ENCODE results near the gene KREMEN1. TPM values are rescaled to one million over a fixed set of nuclear protein-coding genes. Genes with fewer than 3 reads are reported as not detected.
A peak's percentile ranks its signal among the peaks of the same experiment; 100 is the strongest.

Gene KREMEN1
- total RNA-seq, 1 experiment from 2014 or later: 5.8 TPM

- TF ChIP-seq, protein P1, sequence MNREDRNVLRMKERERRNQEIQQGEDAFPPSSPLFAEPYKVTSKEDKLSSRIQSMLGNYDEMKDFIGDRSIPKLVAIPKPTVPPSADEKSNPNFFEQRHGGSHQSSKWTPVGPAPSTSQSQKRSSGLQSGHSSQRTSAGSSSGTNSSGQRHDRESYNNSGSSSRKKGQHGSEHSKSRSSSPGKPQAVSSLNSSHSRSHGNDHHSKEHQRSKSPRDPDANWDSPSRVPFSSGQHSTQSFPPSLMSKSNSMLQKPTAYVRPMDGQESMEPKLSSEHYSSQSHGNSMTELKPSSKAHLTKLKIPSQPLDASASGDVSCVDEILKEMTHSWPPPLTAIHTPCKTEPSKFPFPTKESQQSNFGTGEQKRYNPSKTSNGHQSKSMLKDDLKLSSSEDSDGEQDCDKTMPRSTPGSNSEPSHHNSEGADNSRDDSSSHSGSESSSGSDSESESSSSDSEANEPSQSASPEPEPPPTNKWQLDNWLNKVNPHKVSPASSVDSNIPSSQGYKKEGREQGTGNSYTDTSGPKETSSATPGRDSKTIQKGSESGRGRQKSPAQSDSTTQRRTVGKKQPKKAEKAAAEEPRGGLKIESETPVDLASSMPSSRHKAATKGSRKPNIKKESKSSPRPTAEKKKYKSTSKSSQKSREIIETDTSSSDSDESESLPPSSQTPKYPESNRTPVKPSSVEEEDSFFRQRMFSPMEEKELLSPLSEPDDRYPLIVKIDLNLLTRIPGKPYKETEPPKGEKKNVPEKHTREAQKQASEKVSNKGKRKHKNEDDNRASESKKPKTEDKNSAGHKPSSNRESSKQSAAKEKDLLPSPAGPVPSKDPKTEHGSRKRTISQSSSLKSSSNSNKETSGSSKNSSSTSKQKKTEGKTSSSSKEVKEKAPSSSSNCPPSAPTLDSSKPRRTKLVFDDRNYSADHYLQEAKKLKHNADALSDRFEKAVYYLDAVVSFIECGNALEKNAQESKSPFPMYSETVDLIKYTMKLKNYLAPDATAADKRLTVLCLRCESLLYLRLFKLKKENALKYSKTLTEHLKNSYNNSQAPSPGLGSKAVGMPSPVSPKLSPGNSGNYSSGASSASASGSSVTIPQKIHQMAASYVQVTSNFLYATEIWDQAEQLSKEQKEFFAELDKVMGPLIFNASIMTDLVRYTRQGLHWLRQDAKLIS (CRISPR knock-in tag; IDR thresholded peaks at IDR 0.05; ENCODE audit: borderline replicate concordance): no peak
- TF ChIP-seq HMGXB4 (CRISPR knock-in tag; IDR thresholded peaks at IDR 0.05): no peak
These were observed 136.7 kb downstream of the KREMEN1 start (continued) for GRCh38 chr22:29209624-29209929.

- peak overlapping the region; percentile 67 for H3K27ac Mint-ChIP-seq
- DNase-seq (ENCODE audit: low spot score) (no peak), ATAC-seq (no peak)
- H3K4me1 Mint-ChIP-seq: peaks cover 26% of the 10 kb centered on the region
- TF ChIP-seq ELF4 (CRISPR knock-in tag; IDR thresholded peaks at IDR 0.05; ENCODE audit: low read depth) (no peak), ZNF425 (CRISPR knock-in tag; conservative IDR thresholded peaks at IDR 0.05) (no peak), EMX1 (CRISPR knock-in tag; IDR thresholded peaks at IDR 0.05) (no peak), SP1 (CRISPR knock-in tag; conservative IDR thresholded peaks at IDR 0.05) (no peak), ZNF263 (CRISPR knock-in tag; IDR thresholded peaks at IDR 0.05; ENCODE audit: low read depth) (no peak), PRDM15 (CRISPR knock-in tag; IDR thresholded peaks at IDR 0.05) (no peak), MLX (CRISPR knock-in tag; IDR thresholded peaks at IDR 0.05) (no peak), ARID4B (CRISPR knock-in tag; IDR thresholded peaks at IDR 0.05; ENCODE audit: borderline replicate concordance) (no peak), TCF7 (CRISPR knock-in tag; IDR thresholded peaks at IDR 0.05; ENCODE audit: low read depth) (no peak), CREB1 (CRISPR knock-in tag; IDR thresholded peaks at IDR 0.05) (no peak)
- TF ChIP-seq, protein P2, sequence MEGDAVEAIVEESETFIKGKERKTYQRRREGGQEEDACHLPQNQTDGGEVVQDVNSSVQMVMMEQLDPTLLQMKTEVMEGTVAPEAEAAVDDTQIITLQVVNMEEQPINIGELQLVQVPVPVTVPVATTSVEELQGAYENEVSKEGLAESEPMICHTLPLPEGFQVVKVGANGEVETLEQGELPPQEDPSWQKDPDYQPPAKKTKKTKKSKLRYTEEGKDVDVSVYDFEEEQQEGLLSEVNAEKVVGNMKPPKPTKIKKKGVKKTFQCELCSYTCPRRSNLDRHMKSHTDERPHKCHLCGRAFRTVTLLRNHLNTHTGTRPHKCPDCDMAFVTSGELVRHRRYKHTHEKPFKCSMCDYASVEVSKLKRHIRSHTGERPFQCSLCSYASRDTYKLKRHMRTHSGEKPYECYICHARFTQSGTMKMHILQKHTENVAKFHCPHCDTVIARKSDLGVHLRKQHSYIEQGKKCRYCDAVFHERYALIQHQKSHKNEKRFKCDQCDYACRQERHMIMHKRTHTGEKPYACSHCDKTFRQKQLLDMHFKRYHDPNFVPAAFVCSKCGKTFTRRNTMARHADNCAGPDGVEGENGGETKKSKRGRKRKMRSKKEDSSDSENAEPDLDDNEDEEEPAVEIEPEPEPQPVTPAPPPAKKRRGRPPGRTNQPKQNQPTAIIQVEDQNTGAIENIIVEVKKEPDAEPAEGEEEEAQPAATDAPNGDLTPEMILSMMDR (IDR thresholded peaks at IDR 0.05): no peak
- CTCF ChIA-PET: interaction anchor here (1.9 to 3.2 kb wide), 2 partner anchors 34 to 57 kb away, joined by 5 to 17 read pairs; no protein-coding TSS in a partner anchor
- H3K36me3 Mint-ChIP-seq: no peaks in the 10 kb centered on the region
- H3K27me3 Mint-ChIP-seq (ENCODE audit: low read depth): no peaks in the 10 kb centered on the region; the same call in 1 of the 2 replicates
- H3K9me3 Mint-ChIP-seq: no peaks in the 10 kb centered on the region
- H3K4me3 Mint-ChIP-seq: no peak overlapping the region
- POLR2A ChIA-PET: no interaction called here
These were observed 138.2 kb downstream of the KREMEN1 start for GRCh38 chr22:29211066-29211465.

Measured in WTC11 (cell line).